GDM1 (cell line): ENCODE data around the gene MRPL36.

Source experiments
- DNase-seq: peaks from one replicate; lab custom pipeline; 2025; lab: John Stamatoyannopoulos, UW

The MRPL36 gene

DNA sequence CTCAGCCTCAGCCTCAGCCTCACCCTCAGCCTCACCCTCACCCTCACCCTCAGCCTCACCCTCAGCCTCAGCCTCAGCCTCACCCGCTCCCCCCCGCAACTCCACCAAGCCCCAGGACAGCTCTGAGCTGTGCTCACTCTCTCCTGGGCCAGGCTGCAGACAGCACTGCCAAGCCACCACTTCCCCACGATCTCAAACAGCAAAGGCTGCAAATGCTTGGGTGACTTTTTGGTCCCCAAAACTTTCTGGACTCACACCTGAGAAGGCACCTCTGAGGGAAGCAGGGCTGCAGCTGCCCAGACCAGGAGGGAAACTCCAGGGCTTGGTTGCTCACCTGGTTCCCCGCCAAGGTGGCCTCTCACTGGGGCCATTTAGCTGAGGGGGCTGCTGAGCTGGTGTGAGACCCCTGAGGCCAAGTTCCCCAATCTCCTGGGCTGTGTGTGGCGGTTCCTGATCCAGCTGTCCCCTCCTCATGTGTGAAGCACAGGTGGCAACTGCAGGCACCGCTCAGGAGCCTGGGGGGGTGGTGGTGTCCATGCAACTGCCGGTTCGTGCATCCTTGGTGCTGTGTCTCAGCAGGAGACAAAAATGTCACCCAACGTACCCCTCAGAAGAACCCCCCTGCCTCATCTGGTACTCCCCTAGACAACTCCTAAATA lies 17.8 kb downstream of the MRPL36 start:
- DNase-seq: no peak

DNA sequence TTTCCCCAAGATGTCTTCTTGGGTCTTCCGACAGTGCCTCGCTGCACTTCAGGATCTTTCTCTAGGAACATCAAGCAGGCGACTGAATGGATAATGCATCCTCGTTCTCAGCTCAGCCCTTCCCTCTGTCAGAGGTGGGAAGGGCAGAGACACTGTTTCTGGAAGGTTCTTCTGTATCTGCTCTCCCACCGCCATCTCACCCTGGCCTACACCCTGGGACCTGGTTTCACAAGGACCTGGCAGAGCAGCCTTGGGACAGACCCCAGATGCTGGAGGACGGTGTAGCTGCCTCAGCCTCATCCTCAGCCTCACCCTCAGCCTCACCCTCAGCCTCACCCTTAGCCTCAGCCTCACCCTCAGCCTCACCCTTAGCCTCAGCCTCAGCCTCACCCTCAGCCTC lies 18.5 kb downstream of the MRPL36 start:
- no peak for DNase-seq

DNA sequence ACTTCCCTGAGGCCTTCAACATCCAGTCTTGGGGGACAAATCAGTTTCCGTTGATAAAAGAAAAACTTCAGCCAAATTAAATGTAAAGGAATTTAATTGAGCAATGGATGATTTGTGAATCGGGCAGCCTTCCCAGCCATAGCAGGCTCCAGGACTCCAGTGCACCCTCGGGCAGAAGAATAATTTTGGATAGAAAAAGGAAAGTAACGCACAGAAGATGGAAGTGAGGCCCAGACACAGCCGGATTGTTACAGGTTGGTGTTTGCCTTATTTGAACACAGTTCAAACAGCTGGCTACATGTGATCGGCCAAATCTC lies 19.1 kb downstream of the MRPL36 start:
- no peak for DNase-seq

DNA sequence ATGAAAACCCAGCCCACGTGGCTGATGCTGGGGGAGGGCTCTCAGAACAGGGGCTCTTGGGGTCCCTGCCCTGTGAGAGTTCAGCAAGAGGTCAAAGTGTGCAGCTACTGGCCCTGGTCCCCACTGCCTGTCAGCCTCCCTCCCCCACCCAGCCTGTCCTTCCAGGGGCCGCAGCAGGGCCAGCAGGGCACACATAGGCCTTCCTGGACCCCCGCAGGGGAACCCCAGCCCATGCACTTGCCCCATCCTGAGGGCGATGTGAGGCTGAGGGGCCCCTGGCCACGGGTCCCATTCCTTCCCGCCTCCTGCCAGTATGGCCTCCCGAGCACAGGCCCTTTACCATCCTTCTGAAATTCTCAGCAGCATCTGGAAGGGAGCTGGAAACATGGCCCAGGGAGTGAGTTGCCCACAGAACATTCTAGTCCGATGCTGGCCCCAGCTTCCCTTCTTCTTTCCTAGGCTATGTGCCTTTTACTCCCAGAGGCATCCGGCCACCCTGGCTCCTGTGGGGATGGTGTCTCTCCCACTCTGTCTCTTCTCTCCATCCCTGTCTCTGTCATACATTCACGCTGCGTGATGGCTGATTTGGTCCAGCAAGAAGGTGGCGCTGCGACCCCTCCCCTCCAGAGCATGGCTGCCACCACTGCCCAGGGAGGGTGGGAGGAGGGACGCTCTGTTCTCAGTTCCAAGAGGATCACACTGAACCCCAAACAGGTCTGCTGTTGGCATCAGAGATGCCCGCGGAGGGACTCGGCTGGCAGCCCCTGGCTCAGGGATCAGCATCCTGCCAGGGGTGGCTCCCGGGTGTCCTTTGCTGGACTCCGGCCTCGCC lies 19.6 kb downstream of the MRPL36 start:
- DNase-seq: no peak

DNA sequence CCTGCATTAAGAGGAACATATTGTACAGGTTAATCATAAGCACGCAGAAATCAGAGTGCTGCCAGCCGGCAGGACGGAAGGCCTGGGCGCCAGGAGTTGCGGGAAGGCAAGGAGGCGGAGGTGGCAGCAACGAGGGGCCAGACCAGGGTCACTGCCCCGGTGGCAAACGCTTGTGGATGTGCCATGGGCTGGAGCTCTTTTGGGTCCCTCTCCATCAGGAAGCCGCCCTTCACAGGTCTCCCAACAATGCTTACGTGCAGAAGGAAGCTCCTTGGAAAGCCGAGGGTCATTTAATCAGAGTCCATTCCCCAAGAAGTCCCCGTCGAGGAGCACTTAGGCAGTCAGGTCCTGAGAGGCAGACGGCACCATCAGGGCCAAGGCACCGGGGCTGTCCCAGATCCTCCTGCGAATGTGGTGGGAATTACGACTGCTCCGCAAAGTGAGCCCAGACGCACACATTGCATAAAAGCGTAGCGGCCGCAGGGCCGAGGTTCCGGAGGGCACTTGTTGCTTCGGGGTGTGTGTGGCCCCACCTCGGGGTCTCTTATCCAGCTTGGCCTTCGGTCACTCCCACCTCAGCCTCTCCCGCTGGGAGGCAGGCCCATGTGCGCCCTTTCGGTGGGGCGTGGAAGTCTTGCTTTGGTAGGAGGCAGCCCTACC lies 20.5 kb downstream of the MRPL36 start:
- DNase-seq: no peak

DNA sequence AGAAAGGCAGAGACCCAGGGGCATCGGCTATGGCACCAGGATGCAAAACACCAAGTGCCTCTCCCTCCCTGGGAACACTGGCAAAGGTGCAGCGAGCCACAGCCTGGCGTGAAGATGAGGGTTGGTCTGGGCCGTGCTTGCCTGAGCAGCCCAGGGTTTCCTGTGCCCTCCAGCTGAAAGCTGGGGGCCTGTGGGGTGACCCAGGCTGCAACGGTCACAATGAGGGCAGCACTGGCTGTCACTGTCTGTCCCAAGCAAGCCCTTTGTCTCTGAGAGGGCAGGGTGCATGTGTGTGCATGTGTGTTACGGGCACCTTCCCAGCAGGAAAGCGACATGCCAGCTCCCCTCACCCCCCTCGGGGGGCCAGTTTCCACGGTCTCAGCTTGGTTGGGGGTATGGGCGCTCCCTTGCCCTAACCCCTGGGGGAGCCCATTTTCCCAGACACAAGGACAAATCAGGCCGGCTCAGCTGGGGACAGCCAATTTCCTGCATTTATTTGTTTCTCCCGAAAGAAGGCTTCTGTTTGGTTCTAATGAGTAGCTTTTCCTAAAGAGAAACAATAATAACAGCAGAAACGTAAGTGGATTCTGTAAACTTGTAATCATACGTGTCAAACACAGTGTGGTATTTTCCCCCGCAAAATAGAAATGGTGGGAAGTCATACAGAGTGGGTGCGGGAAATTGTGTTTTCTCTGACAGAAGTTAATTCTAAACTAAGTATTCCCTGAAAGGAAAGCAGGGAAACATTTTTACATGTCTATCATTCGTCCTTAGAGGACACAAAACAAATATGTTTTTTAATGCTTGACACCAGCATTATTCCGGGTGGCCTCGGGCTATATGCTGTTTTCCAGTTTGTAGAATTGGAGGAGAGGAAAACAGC lies 21.3 kb downstream of the MRPL36 start:
- no peak for DNase-seq

DNA sequence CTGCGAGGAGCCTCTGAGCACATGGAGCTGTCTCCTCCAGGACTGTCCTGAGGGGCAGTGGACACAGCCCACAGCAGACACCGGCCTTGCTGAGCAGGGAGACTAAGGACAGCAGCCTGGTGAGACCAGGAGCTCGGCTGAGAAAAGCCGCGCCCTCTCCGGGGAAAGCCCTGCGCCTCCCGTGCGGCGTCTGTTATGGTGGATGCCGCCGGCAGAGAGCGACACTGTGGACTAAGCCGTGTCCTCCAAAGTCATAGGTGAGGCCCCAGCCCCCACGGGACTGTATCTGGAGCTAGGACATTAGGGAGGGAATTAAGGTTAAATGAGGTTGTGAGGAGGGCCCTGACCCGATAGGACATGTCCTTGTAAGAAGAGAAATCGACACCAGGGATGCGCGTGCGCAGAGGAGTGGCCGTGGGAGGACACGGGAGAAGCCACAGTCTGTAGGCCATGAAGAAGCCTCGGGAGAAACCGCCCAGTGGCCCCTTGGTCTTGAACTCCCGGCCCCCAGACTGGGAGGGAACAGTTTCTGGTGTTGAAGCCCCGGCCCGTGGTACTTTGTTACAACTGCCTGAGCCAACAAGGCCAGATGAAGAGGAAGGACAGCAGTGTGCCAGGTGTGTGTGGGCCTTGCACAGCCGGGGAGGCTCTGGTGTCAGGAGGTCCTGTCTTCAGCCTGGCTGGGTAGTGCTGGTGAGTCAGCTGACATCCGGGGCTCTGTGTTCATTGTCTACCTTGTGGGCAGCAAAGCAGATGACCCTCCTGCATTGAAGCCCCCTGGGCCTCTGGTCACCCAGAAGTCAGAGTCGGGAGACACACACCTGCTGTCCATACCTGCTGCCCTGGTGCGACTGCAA lies 22.1 kb downstream of the MRPL36 start:
- no peak for DNase-seq

DNA sequence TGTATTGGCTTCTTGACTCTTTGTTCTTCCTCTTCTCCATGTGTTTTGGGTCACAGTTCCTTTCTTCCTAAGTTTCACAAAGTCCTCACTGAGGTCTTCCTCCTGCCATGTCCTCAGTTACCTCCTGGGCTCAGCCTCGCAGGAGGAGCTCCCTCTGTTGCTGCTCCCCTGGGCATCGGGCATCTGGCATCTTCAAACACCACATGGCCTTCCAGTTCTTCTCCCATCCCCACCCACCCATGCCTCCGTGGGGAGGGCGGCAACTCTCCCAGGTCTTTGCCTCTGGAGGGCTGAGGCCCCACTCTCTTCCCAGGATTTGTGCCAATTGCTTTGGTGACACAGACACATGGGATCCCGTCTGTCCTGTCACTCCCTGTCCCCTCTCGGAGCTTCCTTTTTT lies 22.8 kb downstream of the MRPL36 start:
- DNase-seq: no peak

DNA sequence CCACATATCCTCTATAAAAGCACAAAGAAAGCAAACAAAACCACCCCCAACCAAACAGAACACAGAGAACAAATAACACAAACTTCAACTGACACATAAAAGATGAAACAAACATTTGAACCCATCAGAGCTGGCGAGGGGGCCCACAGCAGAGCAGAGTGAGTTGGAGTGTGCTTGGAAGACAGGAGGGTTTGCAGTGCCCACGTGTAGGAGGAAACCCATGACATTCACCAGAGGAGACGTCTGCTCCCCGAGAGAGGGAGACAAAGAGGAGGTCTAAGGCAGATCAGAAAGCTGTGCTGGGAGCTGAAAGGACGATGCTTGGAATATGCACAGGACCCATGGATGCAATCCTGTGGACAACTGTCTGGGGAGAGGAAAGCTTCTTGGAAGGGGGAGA lies 27.0 kb downstream of the MRPL36 start:
- no peak for DNase-seq

DNA sequence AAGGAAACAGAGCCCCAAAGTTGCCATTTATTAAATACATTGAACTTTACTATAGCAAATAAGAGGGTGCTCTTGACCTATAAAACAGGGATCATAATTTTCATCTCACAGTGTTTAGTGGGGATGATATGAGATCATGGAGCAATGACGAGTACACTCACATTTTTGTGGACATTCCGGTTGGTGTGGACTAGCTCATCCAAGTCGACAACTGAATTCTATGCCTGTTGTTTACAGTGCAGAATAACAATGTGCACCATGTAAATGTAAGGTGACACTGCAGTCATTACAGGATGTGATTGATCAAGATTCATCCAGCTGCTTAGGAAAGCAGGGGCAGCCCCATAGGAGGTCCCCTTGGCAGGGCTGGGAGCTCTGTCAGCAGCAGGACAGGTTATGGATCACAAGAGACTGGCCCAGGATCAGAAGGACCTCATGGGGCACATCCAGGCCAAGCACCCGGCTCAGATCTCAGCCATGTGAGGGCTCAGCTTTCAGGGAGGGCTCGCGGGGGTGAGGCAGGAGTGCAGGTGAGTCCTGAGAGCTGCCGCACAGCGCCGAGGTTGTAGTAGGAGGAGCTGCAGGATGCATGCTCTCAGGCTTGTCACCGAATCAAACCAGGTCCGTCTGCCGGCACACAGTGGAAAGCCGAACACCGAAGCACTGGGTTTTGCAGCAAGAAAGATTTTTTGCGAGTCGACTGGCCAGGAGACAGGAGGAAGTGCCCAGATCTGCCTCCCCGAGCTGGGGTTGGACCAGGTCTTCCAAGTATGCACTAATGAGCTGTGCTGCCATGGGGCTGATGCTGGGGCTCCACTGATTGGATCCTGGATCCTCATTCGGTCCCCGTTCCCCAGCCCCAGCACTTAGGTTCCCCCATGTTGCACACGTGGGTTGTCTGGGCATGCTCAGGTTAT lies 28.2 kb downstream of the MRPL36 start:
- no peak for DNase-seq

DNA sequence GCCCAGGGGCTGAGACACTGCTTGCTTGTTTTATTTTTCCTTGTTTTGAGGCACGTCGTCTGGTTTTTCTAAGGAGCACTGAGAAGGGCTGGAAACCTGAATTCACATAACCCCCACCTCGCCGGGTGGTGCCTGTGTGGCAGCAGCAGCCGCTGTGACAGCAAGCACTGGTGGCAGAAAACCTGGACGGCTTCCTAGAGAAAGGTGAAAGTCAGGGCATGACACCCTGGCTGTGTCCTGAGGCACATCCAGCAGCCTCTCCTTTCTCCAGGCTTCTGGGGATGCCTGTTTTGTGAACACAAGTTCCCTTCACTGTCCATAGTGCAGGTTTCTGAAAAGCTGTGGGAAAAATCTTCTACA lies 29.2 kb downstream of the MRPL36 start:
- DNase-seq: no peak

DNA sequence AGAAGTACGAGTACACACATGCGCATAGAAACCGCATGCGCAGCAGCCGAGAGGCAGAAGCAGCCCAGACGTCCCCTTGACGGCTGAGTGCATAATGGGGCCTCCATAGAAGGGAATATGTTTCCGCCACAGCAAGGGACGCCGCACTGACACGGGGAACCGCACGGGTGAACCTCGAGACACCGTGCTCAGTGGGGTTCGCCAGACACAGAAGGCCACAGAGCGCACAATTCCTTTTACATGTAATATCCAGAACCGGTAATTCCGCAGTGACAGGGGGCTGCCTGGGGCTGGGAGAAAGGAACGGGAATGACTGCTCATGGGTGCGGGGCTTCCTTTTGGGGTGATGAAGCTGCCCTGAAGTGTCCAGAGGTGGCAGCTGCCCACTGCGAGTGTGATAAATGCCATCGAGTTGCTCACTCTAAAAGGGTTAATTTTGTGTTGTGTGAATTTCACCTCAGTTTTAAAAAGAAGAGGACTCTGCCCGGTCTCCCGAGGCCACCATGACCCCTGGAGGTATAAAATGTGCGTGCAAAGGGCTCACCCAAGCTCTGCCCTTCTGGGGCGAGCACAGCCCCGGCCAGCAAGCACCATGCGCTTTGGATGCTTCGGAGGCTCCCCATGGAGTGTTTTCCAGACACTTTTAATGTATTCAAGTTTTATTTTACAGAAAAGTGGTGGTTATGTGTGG lies 29.7 kb downstream of the MRPL36 start:
- no peak for DNase-seq

DNA sequence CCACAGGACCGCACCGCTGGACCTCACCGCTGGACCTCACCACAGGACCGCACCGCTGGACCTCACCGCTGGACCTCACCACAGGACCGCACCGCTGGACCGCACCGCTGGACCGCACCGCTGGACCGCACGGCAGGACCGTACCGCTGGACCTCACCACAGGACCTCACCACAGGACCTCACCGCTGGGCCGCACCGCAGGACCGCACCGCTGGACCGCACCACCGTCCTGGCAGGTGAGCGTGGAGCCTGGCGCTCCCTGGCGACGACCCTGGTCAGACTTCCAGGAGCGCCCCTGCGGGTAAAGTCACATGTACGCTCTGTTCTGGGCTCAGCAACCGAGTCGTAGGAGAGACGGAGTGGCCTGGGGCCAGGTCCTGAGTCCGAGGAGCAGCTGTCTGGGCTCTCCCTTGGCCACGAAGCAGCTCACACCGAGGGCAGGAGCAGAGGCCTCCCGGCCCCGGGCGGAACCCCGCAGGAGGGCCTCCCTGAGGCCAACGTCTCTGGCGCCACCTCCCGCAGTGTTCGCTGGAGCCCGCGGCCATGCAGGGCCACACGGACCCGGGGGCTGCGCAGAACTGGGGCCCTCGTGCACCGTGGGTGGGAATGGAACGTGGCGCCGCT lies 30.5 kb downstream of the MRPL36 start:
- no peak for DNase-seq

DNA sequence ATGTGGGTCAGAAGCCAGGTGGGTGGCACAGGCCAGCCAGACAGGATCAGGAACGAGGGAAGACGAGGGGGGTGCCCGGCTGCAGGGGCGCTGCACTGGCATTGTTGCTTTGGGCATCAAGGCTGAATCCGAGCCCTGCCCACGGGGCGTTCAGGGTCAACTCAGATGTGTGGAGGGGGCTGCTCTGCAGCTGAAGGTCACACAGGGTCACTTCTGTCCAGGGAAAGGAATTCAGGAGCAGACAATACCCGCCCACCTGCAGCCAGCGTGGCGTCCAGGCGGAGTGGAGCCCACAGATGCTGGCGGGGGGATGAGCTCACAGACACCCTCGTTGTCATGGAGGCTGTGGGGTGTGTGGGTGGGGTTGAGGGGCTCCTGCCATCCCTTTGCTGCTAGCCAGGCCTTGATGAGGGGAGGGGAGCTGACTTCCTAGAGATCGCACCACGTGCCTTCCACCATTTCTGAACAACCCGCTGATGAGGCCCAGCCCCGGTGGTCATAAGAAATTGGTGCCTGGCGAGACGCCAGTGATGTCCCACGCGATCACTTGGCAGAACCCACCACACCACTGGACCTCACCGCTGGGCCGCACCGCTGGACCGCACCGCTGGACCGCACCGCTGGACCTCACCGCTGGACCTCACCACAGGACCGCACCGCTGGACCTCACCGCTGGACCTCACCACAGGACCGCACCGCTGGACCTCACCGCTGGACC lies 31.2 kb downstream of the MRPL36 start:
- no peak for DNase-seq

DNA sequence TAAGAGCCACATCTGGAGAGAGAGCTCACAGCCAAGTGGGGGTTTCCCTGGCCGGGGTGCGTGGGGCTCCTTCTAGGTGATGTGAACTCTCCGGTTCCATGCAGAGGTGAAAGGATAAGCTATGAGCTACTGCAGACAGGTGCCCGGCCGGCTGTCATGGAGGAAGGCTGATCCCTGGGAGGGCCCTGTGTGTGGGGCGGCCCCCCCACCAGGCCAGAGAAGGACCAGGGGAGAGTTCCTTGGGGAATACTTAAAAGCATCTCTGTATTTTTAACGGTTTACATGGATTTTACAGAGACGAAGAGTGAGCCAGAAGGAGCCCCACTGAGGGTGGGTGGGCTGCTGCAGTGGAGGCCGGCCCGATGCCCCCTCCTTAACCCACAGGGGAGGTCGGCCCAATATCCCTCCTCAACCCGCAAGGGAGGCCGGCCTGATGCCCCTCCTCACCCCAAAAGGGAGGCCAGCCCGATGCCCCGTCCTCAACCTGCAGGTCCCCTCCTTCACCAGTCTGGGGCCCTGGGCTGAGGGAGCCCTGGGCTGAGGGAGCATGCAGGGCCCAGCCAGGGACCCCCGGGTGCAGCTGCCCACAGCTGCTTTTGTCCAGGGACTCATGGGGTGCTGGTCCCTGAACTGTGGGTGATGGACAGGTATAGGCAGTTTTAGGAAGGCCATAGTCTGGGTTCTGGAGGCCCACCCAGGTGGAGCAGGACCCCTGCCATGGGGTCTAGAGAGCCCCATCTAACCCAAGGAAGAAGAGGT lies 31.9 kb downstream of the MRPL36 start:
- DNase-seq: no peak

DNA sequence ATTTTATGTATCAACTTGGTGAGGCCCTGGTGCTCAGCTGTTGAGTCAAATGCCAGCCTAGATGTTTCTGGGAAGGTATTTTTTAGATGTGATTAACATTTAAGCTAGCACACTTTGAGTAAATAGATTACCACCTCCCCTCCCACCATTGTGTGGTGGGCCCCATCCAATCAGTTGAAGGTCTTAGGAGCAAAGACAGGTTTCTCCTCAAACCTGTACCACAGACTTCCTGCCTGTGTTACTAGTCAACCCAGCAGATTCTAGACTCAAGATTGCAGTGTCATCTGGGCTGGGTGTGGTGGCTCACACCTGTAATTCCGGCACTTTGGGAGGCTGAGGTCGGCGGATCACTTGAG lies 33.8 kb downstream of the MRPL36 start:
- DNase-seq: no peak

DNA sequence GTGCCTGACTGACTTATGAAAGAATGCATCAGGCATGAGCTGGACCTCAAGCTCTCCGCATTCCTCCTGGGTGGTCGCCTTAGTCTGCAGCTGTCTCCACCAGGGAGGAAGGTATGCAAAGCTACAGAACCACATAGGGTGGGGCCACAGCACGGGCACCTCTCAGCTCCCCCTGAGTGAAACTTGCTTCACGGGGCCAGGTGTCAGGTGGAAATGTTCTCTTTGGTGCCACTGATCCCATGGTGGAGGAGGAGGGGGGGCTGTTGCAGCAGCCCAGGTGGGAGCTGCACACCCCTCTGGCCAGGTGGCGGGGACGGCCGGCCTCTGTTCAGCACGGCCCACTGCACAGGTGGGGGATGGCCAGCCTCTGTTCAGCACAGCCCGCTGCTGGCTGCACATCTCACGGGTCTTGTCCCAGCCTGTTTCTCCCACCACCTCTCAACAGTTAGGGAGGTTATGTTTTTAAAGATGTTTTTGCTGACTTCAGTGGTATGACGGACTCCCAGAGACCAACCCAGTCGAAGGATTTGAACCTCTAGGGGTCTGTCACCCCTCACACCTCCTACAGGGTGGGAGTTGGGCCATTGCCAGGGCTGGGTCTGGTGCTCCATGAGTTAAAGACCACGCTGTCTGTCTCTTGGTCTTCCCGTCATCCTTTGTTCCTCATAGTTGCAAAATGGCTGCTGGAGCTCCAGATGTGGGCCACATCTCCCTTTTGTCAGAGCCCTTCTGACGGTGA lies 34.3 kb downstream of the MRPL36 start:
- no peak for DNase-seq
